ENCODE results near the gene SMPD1.

- no peak for TF ChIP-seq POLR2A (IDR thresholded peaks at IDR 0.05)
- TF ChIP-seq CTCF (IDR thresholded peaks at IDR 0.05) = no peak
Observed at GRCh38 chr11:6350486-6350885, 39.8 kb upstream of the SMPD1 start.

All from transverse colon (tissue), 3 donors.